Stimulated activated CD4-positive, alpha-beta T cell treated with anti-CD3 and anti-CD28 coated beads, Interleukin-2, amount 100 ng/mL, for 24 hours (primary cell): ENCODE results near the gene EEF1B2.
"Not testable (repeated sequence)": the region's sequence is repeated elsewhere in the genome, so short reads cannot be mapped to it uniquely, and the experiment has no call there.

Experiments
- DNase-seq, 2 donors: peaks; one replicate each; pipeline ENCODE4 v3.0.0-alpha.2; 2020

The EEF1B2 gene

DNA sequence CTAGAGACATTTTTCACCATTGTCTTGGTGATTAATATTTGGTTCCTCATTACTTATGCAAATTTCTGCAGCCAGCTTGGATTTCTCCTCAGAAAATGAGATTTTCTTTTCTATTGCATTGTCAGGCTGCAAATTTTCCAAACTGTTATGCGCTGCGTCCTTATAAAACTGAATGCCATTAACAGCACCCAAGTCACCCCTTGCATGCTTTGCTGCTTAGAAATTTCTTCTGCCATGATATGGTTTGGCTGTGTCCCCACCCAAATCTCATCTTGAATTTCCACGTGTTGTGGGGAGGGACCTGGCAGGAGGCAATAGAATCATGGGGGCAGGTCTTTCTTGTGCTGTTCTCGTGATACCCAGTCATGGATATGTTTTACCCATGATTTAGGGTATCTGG is 8.5 kb downstream of the EEF1B2 start:
- not testable (repeated sequence) for DNase-seq

DNA sequence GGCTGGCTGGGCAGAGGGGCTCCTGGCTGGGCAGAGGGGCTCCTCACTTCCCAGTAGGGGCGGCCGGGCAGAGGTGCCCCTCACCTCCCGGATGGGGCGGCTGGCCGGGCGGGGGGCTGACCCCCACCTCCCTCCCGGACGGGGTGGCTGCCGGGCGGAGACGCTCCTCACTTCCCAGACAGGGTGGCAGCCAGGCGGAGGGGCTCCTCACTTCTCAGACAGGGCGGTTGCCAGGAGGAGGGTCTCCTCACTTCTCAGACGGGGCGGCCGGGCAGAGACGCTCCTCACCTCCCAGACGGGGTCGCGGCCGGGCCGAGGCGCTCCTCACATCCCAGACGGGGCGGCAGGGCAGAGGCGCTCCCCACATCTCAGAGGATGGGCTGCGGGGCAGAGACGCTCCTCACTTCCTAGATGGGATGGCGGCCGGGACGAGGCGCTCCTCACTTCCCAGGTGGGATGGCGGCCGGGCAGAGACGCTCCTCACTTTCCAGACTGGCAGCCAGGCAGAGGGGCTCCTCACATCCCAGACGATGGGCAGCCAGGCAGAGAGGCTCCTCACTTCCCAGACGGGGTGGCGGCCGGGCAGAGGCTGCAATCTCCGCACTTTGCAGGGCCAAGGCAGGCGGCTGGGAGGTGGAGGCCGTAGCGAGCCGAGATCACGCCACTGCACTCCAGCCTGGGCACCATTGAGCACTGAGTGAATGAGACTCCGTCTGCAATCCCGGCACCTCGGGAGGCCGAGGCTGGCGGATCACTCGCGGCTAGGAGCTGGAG is 12.1 kb downstream of the EEF1B2 start:
- not testable (repeated sequence) for DNase-seq

DNA sequence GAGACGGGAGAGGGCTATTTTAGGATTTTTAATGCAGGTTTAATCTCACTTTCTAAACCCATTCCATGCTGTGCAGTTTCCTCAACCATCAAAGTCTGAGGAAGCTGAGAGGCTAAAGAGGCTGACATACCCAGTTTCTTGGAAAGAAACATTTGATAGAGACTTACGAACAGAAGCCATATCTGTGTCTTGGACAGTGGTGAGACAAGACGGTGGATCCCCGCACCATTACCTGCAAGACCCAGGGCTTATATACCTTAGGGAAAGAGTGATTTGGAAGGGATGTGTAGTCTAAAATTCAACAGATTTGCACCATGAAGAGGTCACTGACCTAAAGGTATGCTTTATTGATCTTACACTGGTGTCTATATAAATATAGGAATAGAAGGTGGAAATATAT is 13.5 kb downstream of the EEF1B2 start:
- DNase-seq: no peak

DNA sequence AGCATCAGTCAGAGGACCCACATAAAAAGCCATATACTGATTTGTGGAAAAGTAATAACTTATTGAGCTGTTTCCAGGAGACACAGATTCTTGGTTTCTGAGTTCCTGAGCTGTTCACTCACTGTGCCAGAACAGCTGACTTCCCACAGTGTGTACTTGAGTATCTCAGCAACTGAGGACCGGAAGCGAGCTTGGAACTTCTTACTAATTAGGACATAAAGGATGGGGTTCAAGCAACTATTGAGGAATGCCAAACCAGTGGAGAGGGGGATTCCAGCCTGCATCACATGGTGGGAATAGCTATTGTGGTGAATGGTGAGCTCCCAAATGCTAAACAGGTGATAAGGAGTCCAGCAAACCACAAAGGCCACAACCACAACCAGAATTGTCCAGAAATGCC is 16.4 kb downstream of the EEF1B2 start:
- no peak for DNase-seq

DNA sequence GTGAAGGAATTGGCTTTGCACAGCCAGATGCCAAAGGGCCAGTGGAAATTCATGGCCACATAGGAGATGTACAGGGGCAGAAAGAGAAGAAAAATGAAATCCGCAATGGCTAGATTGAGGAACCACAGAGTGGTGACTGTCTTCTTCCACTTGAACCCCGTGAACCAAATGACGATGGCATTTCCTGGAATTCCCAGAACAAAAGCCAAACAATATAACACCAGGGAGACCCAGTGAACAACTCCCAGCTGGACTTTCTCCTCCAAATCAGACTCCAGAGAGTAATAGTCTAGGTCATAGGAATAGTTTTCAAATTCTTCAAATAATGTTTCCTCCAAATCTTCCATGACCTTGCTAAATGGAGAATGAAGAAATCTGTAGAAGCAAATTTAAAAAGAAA is 17.2 kb downstream of the EEF1B2 start:
- no peak for DNase-seq

DNA sequence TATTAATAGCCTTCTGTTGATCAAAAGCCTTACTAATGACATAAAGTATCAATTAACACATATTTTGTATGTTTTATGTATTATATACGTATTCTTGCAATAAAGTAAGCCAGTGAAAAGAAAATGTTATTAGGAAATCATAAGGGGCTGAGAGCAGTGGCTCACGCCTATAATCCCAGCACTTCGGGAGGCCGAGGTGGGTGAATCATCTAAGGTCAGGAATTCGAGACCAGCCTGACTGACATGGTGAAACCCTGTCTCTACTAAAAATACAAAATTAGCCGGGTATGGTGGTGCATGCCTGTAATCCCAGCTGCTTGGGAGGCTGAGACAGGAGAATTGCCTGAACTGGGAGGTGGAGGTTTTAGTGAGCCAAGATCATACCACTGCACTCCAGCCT is 21.8 kb downstream of the EEF1B2 start:
- DNase-seq: not testable (repeated sequence)

DNA sequence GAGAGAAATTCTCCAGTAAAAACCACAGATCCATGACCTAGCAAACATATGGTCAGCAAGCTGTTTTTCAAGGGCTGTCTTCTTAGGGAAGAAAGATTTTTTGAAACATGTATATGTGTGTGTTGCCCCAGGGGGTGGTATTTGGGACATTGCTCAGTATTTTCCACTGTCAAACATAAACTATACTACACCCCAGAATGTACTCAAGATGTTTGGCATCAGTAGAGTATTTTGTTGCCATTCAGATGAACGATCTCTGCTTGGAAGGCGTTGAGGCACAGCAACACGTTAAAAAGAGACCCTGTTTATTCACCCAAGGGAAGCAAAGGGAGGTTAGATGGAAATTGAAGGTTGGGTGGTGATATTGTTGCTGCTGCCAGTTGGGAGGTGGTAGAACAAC is 30.0 kb downstream of the EEF1B2 start:
- DNase-seq: no peak

DNA sequence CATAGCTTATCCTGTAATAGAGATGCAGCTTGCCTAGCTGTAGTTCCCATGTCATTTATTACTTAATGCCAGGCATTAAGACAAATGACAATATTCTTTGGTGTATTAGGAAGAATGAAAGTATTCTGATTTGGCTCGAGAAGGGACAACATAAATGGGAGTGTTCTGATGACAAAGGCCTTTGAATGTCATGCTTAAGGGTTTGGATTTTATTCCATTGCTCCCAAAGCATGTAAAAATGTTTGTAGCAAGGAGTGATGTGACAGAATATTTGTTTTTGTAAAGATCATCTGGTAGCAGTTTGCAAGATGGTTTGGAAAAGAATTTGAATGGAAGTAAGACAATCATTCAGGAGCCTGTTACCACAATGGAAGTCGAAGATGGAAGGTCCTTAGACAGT is 30.4 kb downstream of the EEF1B2 start:
- DNase-seq: no peak

DNA sequence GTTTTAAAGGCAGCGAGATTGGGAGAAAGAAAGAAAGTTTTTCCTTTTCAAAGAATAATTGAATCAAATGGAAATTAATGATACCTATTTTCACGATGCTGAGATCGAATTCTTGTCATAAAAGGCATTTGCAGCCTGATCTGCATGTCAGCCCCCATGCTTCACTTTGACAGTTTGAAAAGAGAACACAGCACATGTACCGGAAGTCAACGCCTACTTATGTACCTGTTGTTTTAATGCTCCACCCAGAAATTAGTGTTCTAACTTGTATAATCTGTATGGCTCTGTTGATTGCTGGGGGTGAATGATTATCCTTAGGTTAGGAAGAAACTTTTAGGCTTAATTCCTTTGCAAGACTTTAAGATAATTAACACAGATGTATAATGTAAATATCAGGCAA is 31.0 kb downstream of the EEF1B2 start:
- DNase-seq: no peak

DNA sequence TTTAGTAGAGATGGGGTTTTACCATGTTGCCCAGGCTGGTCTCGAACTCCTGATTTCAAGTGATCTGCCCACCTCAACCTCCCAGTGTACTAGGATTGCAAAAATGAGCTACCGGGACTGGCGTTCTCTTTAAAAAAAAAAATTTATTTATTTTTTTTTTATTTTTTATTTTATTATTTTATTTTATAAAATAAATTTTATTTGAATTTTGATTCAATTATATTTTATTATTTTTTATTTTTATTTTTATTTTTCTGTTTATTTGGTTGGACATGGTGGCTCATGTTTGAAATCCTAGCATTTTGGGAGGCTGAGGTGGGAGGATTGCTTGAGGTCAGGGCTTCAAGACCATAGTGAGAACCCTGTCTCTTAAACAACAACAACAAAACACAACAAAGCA is 32.5 kb downstream of the EEF1B2 start:
- DNase-seq: no peak

DNA sequence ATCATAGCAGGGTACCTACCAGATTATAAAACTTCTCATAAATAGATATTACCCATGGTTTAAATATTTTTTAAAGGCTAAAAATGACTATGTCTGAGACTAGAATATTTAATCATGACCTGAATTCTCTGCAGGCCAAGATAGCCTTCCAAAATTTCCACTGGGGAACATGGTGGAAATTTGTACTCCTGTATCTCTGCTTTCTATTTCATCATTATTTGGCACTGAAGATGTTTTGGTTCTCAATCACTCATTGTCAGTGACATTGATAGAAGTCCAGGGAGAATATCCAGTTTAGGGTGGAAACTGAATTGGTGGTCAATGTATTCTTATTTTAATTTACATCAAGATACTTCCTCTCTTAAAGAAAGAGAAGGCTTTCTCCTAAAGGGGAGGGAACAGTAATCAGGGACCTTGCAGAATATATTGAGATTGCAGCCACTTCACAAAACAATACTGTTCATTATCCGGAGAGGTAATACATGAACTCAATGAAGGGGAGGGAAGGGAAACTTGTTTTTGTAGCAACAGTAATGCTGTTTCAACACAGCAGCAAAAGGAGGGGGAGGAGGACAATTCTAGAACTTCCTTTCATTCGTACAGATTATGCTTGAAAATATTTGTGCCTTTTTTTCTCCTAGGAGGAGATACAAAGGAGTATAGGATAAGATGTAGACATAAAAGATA is 34.1 kb downstream of the EEF1B2 start:
- no peak for DNase-seq

DNA sequence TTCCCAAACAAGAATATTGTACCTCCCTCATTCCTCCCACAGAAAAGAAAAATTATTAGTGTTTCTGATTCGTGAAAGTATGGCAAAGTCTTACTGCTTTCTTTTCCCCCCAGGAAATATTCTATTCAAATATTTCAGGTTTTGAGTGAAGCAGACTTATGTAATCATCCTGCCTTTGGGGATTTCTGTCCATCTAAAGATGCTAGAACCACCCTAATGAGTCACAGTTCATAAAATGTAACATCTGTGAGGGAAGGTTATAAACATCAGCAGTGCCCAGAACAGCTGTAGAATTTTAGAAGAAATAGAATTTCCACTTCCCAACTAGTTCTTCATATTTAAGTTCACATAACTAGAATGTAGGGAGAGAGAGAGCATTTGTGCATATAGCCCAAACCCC is 39.0 kb downstream of the EEF1B2 start:
- no peak for DNase-seq

DNA sequence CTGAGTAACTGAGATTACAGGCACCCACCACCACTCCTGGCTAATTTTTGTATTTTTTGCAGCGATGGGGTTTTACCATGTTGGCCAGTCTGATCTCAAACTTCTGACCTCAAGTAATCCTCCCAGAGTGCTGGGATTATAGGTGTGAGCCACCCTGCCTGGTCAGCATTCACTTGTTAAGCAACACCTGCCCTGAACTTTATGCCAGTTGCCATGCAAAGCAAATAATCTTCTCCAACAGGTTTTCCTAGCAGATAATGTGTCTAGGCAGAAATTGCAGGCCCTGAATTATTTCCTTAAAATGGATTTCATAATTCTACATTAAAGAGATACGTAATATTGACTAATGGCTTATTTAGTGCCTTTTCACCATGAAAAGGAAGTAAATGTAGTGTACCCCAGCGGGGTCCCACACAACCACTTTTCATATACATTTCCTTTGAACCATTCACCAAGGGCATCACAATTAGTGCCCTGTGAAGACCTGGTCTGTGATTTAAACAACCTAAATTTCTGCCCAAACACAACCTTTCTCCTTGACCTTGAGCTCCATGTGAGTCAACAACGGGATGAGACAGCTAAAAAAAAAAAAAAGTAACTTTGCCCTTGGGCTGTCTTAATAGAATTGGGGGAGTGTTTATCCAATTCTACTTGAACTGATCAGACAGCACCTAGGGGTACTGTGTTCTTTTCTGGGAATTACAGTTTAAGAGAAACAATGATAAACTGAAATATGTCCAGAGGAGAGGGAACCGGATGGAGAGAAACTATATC is 41.6 kb downstream of the EEF1B2 start:
- DNase-seq: no peak

DNA sequence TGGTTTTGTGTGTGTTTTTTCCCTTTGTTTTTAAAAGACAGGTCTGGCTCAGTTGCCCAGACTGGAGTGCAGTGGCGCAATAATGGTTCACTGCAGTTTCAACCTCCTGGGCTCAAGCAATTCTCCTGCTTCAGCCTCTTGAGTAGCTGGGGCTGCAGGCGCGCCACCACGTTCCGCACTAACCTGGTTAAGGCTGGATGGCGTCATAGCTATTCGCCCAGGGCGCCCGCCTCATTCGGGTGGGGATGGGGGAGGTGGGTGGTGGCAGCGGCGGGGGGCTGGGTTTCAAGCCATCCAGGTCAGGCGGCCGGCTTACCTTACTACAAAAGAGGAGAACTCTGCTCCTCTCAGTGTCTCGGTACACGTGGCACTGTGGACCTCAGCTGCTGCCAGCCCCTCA is 42.8 kb downstream of the EEF1B2 start:
- DNase-seq: no peak

DNA sequence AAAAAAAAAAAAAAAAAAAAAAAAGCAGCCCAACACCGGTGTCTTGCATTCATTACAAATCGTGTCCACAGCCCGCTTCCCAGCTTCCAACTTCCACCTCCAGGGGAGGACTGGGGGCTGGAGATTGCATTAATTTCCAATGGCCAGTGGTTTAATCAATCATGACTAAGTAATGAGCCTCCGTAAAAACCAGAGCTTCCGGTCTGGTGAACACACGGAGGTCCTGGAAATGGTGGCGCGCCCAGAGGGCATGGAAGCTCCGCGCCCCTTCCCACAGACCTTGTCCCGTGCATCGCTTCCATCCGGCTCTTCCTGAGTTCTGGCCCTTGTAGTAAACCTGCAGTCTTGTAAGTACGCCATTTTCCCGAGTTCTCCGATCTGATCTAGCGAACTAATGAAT is 43.6 kb downstream of the EEF1B2 start:
- DNase-seq: no peak

DNA sequence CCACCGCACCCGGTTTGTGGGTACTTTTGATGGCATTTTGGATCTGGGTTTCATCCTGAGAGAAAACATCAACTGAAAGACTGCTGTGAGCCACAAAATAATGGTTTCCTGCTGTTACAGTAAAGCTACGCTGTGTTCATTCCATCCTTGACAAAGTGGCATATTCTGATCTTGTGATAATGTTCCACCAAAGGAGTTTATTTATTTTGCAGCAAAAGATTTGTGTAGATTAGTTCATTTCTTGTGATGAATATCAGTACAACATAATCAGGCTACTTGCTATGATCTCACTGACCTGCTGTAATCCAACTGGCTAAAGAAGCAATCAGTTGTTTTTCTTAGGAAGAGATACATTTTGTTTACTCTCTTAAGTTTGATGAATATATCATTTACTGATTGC is 45.0 kb downstream of the EEF1B2 start:
- DNase-seq: no peak

DNA sequence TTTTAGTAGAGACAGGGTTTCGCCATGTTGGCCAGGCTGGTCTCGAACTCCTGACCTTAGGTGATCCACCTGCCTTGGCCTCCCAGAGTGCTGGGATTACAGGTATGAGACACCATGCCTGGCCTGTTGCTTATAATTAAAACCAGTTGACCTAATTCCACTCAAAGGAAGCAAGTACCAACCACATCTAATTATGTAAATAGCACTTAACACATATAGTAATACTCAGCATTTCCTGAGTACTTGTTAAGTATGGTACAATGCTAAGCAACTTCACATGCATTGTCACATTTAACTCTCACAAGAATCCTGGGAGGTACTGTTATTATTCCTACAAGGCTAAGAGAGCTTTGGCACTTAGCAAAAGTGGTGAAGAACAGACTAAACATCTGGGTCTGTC is 47.6 kb downstream of the EEF1B2 start:
- not testable (repeated sequence) for DNase-seq

DNA sequence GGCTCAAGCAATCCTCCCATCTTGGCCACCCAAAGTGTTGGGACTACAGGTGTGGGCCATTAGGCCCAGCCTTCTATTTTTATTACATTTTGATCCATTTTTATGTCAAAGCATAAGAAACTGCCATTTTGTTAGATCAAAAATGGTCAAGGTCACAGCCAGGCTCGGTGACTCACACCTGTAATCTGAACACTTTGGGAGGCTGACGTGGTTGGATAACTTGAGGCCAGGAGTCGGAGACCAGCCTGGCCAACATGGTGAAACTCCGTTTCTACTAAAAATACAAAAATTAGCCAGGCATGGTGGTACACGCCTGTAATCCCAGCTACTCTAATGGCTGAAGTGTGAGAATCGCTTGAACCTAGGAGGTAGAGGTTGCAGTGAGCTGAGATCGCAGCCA is 49.2 kb downstream of the EEF1B2 start:
- no peak for DNase-seq

DNA sequence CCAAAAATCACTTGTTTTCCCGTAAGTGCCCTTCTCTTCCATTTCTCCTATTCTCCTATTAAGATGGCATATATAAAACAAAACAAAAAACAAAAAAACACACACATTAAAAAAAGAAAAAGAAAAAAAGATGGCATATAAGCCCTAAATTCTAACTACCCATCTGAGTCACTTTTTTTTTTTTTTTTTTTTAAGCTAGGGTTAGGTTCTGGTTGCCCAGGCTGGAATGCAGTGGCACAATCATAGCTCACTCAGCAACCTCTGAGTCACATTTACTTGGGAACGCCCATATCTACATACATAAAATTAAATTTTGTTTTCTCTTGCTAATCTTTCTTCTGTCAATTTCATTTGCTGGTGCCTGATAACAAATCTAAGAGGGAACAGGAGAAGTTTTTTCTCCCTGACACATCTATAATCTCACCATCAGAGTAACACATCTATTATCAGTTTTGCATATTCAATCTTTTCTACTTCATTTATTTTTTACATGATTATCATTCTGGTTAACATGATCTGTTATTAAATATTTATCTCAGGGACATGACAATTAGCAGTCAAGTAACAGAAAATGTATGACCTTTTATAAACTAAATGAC is 52.1 kb downstream of the EEF1B2 start:
- DNase-seq: no peak
